ENCODE data around the gene TEAD1. TPM values are rescaled to one million over a fixed set of nuclear protein-coding genes. Genes with fewer than 3 reads are reported as not detected.

TEAD1 gene
- total and polyA plus RNA-seq, 9 of the 15 experiments (the other 6 are each of a cell fraction or from before 2014, with no cell fraction given), result 1.7 to 17.7 (median 10.8) TPM

- TF ChIP-seq ATF4 (CRISPR knock-in tag; IDR thresholded peaks at IDR 0.05) (no peak), RREB1 (CRISPR knock-in tag; IDR thresholded peaks at IDR 0.05) (no peak), GATA2 (CRISPR knock-in tag; IDR thresholded peaks at IDR 0.05) (no peak), POLR2A (conservative IDR thresholded peaks at IDR 0.05) (no peak), DPF2 (IDR thresholded peaks at IDR 0.05) (no peak), ARID3B (CRISPR knock-in tag; IDR thresholded peaks at IDR 0.05; ENCODE audit: borderline replicate concordance) (no peak), SAP30 (IDR thresholded peaks at IDR 0.05; ENCODE audit: borderline replicate concordance, insufficient read depth, low read depth, low read length, poor library complexity, severe bottlenecking) (no peak), GATAD2B (IDR thresholded peaks at IDR 0.05; ENCODE audit: borderline replicate concordance) (no peak), KDM4B (IDR thresholded peaks at IDR 0.05; ENCODE audit: borderline replicate concordance in 2 of 2, low read depth in 1 of 2) (no peak), ZNF518B (CRISPR knock-in tag; IDR thresholded peaks at IDR 0.05) (no peak)
Measured at GRCh38 chr11:12695221-12695794, 21.1 kb downstream of the TEAD1 start (continued).
